ENCODE measurements around the gene NF2. TPM values are rescaled to one million over a fixed set of nuclear protein-coding genes. Genes with fewer than 3 reads are reported as not detected.
"Not testable (repeated sequence)": the region's sequence is repeated elsewhere in the genome, so short reads cannot be mapped to it uniquely, and the experiment has no call there.

The NF2 gene
- total RNA-seq, 1 experiment from 2014 or later, result 113 TPM

- no peaks in the 10 kb centered on the region for H4K20me1 ChIP-seq (ENCODE audit: low read length)
- no peaks in the 10 kb centered on the region for H3K79me2 ChIP-seq (ENCODE audit: low read length)
- no peaks in the 10 kb centered on the region for H3K27me3 ChIP-seq (ENCODE audit: low read length)
- no peak overlapping the region for H3K4me3 ChIP-seq (ENCODE audit: low read length)
- intact Hi-C loops (cut with micrococcal nuclease), result no loop called here
- CTCF ChIA-PET, result no interaction called here
- no peak overlapping the region for H2AFZ ChIP-seq (ENCODE audit: low read length)
- H3K27ac ChIP-seq (ENCODE audit: low read length), result no peak overlapping the region
- no peaks in the 10 kb centered on the region for H3K9me2 ChIP-seq (replicated peaks; ENCODE audit: low read length)
- POLR2A ChIA-PET (ENCODE audit: unreplicated experiment), result no interaction called here
- no peaks in the 10 kb centered on the region for H3K9me3 ChIP-seq (ENCODE audit: low read length)
- no TSS peak for BruUV-seq (replicated peaks)
- H3K9ac ChIP-seq (ENCODE audit: low read length), result no peak overlapping the region
- no peaks in the 10 kb centered on the region; the same call in 1 of the 2 replicates for H3K36me3 ChIP-seq (ENCODE audit: low read depth, low read length)
- H3F3A ChIP-seq (ENCODE audit: low read length, unreplicated experiment), result no peaks in the 10 kb centered on the region
- ATAC-seq, result no peak
- TF ChIP-seq CTCF (conservative IDR thresholded peaks at IDR 0.05; ENCODE audit: low read depth, low read length) (no peak), EZH2 (IDR thresholded peaks at IDR 0.05; ENCODE audit: low read length, unreplicated experiment) (no peak), EZH2phosphoT487 (IDR thresholded peaks at IDR 0.05; ENCODE audit: borderline replicate concordance, low read length) (no peak)
- H3K4me1 ChIP-seq (ENCODE audit: insufficient read depth, low read length), result peaks cover 7% of the 10 kb centered on the region
- no peak overlapping the region for H3K4me2 ChIP-seq (ENCODE audit: low read length)
- no peak for DNase-seq
These were observed 44.4 kb upstream of the NF2 start for GRCh38 chr22:29559030-29559429.

GRCh38 chr22:29559853-29560252 is 43.6 kb upstream of the NF2 start:
- intact Hi-C loops (cut with micrococcal nuclease), result no loop called here
- Histone ChIP-seq H3K27ac (ENCODE audit: low read length) (no peak overlapping the region), H3K9me3 (ENCODE audit: low read length) (no peaks in the 10 kb centered on the region), H3K9ac (ENCODE audit: low read length) (no peak overlapping the region), H3K4me3 (ENCODE audit: low read length) (no peak overlapping the region), H3K79me2 (ENCODE audit: low read length) (no peaks in the 10 kb centered on the region), H2AFZ (ENCODE audit: low read length) (no peak overlapping the region), H3K4me1 (ENCODE audit: insufficient read depth, low read length) (no peaks in the 10 kb centered on the region), H3F3A (ENCODE audit: low read length, unreplicated experiment) (no peaks in the 10 kb centered on the region), H4K20me1 (ENCODE audit: low read length) (no peaks in the 10 kb centered on the region), H3K36me3 (ENCODE audit: low read depth, low read length) (no peaks in the 10 kb centered on the region; the same call in 1 of the 2 replicates), H3K9me2 (replicated peaks; ENCODE audit: low read length) (no peaks in the 10 kb centered on the region), H3K4me2 (ENCODE audit: low read length) (no peak overlapping the region), H3K27me3 (ENCODE audit: low read length) (no peaks in the 10 kb centered on the region)
- ChIA-PET CTCF (no interaction called here), POLR2A (ENCODE audit: unreplicated experiment) (no interaction called here)
- no peak for TF ChIP-seq EZH2 (IDR thresholded peaks at IDR 0.05; ENCODE audit: low read length, unreplicated experiment)
- TF ChIP-seq EZH2phosphoT487 (IDR thresholded peaks at IDR 0.05; ENCODE audit: borderline replicate concordance, low read length), result no peak
- TF ChIP-seq CTCF (conservative IDR thresholded peaks at IDR 0.05; ENCODE audit: low read depth, low read length), result no peak
- ATAC-seq (no peak), DNase-seq (no peak)
- BruUV-seq (replicated peaks), result no TSS peak

- H3K4me2 ChIP-seq (ENCODE audit: low read length), result no peak overlapping the region
- H3K36me3 ChIP-seq (ENCODE audit: low read depth, low read length), result no peaks in the 10 kb centered on the region
- TF ChIP-seq EZH2phosphoT487 (IDR thresholded peaks at IDR 0.05; ENCODE audit: borderline replicate concordance, low read length), result no peak
- TF ChIP-seq CTCF (conservative IDR thresholded peaks at IDR 0.05; ENCODE audit: low read depth, low read length), result no peak
- TF ChIP-seq EZH2 (IDR thresholded peaks at IDR 0.05; ENCODE audit: low read length, unreplicated experiment), result no peak
- DNase-seq (no peak), ATAC-seq (no peak)
- BruUV-seq (replicated peaks), result no TSS peak
- no peak overlapping the region for H3K9ac ChIP-seq (ENCODE audit: low read length)
- H3K9me3 ChIP-seq (ENCODE audit: low read length), result no peaks in the 10 kb centered on the region
- H3K9me2 ChIP-seq (replicated peaks; ENCODE audit: low read length), result no peaks in the 10 kb centered on the region
- ChIA-PET POLR2A (ENCODE audit: unreplicated experiment) (no interaction called here), CTCF (no interaction called here)
- H4K20me1 ChIP-seq (ENCODE audit: low read length), result no peaks in the 10 kb centered on the region
- intact Hi-C loops (cut with micrococcal nuclease), result no loop called here
- no peak overlapping the region for H3K27ac ChIP-seq (ENCODE audit: low read length)
- no peak overlapping the region for H3K4me3 ChIP-seq (ENCODE audit: low read length)
- H3K27me3 ChIP-seq (ENCODE audit: low read length), result no peaks in the 10 kb centered on the region
- H3K79me2 ChIP-seq (ENCODE audit: low read length), result no peaks in the 10 kb centered on the region
- no peaks in the 10 kb centered on the region for H3F3A ChIP-seq (ENCODE audit: low read length, unreplicated experiment)
- no peak overlapping the region for H2AFZ ChIP-seq (ENCODE audit: low read length)
- no peaks in the 10 kb centered on the region for H3K4me1 ChIP-seq (ENCODE audit: insufficient read depth, low read length)
These were observed 39.6 kb upstream of the NF2 start for GRCh38 chr22:29563652-29564460.

- H3K9me2 ChIP-seq (replicated peaks; ENCODE audit: low read length); H3F3A ChIP-seq (ENCODE audit: low read length, unreplicated experiment); ATAC-seq; H3K4me3 ChIP-seq (ENCODE audit: low read length); H2AFZ ChIP-seq (ENCODE audit: low read length); H3K27ac ChIP-seq (ENCODE audit: low read length); H3K9ac ChIP-seq (ENCODE audit: low read length); H3K4me2 ChIP-seq (ENCODE audit: low read length); H3K79me2 ChIP-seq (ENCODE audit: low read length); BruUV-seq (replicated peaks); POLR2A ChIA-PET (ENCODE audit: unreplicated experiment); H3K9me3 ChIP-seq (ENCODE audit: low read length); DNase-seq; H3K36me3 ChIP-seq (ENCODE audit: low read depth, low read length); H3K4me1 ChIP-seq (ENCODE audit: insufficient read depth, low read length); H3K27me3 ChIP-seq (ENCODE audit: low read length); H4K20me1 ChIP-seq (ENCODE audit: low read length); CTCF ChIA-PET; intact Hi-C loops (cut with micrococcal nuclease): not testable (repeated sequence)
These were observed 36.9 kb upstream of the NF2 start for GRCh38 chr22:29566513-29566912.
